ENCODE data around the gene COL4A2.

COL4A2 gene

DNA sequence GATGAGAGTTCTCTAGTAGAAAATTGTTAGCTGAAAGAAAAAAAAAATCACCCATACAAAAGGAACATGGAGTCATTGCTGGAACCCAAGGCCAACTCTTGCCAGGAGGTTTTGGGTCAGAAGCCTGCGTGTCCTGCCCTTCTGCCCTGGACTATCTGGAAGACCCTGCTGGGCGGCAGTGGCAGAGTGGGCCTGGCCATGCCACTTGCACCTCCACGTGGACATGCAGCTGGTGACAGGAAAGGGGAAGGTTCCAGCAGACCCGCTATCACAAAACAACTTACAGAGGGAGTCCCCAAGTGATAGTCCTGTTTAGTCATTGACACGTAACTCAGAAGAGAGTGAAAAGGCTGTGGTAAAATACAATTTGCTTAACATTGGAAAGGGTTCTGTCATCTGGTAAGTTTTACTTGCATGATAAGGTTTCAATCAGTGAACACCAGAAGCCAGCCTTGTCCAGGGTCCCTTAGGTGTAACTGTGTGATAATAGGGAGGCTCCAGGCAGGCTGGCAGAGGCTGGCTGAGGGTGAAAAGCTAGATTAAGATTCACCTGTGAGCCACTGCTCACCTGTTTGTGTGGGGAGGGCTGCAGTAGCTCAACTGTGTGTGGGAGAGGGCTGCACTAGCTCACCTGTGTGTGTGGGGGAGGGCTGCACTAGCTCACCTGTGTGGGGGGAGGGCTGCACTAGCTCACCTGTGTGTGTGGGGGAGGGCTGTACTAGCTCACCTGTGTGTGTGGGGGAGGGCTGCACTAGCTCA is 47.8 kb downstream of the COL4A2 start:
- DNase-seq (ENCODE audit: low read depth) = no peak

DNA sequence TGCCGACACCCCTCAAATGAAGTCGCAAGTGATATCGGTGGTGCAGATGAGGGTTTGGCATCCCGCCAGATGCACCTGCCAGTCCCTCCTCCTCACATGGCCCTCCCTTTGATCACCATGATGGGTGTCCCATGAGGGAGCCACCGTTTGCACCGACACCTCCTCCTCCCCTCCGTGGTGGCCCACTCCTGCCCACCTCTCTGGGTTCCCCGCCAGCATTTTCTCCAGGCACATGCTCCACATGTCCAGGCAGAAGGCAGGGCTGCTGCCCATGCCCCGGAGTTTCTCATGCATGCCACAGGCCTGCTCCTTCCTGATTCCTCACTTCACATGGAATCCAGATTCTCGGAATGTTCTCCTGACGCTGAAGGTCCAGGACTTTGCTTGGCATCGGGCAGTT is 49.3 kb downstream of the COL4A2 start:
- no peak for DNase-seq (ENCODE audit: low read depth)

DNA sequence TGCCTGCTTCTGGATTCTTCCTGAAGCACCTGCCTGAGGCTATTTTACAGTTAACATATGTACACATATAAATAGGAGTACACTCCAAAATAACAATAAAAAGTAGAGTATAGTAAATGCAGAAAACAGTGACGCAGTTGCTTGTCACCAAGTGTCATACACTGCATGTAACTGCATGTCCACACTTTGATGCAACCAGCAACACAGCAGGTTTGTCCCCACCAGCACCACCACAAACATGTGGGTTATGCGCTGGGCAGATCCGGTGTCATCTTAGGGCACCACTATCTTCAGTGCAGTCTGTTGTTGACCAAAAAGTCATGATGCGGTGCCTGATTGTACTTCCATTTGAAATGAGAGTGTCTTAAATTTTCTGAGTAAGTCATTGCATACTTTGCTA is 51.3 kb downstream of the COL4A2 start:
- DNase-seq (ENCODE audit: low read depth) = no peak

DNA sequence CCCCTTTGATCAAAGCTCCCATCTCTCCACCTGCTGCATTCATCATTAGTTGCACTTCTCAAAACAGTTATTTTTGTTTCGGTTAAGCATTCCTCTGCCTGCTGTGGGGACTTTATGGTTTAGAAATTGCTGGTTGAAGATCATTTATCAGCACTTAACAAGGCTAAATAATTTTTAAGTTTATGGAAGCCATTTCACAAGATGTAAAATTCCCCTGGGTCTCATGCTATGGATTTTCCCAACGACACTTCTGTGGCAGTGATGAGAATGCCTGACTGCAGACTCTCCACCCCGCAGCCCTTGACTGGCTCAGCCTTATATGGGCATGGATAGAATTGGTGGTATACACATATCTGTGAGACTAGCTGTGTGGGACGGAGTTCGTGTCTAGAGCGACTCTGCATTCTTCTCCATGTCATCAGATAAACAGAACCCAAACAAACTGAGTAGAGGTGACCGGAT is 52.8 kb downstream of the COL4A2 start:
- no peak for DNase-seq (ENCODE audit: low read depth)

DNA sequence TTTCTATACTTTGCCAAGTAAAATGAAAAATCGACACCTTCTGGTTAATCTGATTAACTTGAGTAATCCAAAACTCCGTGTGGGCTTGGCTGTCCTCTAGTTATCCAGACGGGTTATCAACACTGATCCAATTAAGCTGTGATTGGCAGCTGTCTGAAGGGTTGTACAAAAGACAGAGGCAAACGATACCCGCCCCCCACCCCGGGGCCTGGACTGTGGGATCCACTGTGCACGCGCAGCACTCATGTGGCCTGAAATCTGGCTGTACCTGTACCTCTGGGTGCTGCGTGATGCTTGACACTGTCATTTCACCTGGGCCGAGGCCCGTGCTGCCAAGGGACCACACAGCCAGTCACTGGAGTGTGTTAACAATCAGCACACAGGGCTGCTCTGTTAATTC is 53.5 kb downstream of the COL4A2 start:
- DNase-seq (ENCODE audit: low read depth) = no peak

DNA sequence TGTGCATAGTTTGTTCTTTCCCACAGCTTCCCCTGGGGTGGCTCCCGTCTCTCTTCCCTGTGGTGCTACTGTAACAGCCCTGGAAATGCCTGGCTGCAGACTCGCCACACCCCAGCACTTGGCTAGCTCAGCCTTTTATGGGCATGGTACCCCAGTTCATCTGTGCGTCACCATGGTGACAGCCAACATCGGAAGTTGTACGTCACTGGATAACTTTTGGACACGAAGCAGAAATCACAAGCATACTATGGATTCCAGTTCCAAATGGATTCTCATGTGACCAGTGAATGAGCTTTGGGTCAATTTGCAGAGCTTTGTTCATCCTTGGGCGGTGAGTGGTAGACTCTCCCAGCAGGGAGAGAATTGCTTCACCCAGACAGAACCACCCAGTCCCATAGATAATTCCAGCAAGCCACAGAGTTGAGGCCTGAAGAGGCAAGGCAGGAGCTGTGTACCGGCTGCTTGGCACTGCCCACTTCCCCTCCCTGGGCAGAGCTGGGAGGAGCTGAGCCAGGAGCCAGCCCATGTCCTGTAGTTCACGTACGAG is 54.4 kb downstream of the COL4A2 start:
- no peak for DNase-seq (ENCODE audit: low read depth)

DNA sequence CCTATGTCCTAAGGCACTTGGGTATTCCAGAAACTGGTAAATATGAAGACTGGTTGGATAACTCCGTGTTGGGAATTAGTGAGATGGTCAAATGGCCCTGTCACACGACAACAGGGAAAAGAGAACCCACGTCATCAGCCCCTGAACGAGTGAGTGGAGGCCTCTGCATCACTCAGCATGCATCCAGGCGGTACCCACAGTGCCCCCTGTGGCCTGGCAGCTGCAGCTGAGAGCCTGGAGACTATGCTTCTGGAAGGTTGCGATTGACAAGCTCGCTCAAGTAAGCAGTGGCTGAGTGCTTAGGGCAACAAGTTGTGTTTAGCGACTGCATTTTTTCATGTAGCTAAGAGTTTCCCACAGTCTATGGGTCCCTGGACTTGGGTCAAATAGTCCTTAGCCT is 55.9 kb downstream of the COL4A2 start:
- DNase-seq (ENCODE audit: low read depth) = no peak

DNA sequence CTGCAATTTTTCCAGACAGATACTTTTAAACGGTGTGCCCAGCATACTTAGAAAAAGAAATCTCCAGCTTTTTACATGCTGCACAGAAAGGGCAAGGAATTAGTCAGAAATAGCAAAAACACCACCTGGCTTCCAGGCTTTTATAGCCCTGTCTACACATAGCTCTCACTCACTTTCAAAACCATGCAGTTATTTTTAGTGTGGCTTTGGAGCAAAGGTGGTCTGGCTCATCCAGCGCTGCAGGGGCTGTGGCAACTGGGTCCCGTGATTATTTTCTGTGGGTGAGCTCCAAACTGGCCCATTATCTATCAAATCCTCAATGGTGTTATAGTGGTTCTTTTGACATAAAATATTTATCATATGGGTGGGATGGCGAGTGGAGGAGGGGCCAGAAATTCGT is 57.0 kb downstream of the COL4A2 start:
- DNase-seq (ENCODE audit: low read depth) = no peak

DNA sequence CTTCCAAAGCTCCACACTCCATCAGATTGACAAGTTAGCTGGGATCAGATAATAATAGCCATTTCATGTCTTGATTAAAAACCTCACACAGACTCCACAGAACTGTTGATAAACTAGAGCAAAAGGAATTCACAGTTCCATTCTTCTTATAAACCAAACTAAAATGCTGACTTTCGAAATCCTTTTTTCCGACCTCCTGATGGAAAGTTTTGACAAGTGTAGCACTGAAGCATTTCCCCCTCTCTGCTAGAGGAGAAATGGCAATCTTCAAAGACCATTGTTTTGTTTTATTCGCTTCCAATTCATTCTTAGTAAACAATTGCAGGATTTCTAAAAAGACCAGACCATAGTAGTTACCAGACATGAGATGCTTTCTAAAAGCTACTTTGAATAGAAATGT is 58.8 kb downstream of the COL4A2 start:
- no peak for DNase-seq (ENCODE audit: low read depth)

DNA sequence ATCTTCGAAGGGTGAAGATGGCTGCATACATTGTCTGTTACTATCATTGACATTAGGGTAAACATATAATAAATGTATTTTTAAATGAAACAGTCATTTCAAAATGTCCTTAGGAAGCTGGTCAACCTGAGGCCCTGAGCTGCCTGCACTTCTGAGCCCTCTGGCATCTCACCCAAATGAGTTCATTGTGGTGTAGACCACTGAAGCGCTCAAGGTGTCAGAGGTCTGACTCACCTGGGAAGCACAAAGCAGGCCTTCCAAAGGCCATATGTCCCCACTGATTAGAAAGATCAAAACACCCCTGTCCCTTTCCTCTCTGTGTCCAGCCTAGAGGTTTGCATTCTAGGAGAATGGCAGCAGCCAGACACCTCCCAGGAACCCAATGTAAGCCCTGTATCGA is 59.6 kb downstream of the COL4A2 start:
- DNase-seq (ENCODE audit: low read depth) = no peak

DNA sequence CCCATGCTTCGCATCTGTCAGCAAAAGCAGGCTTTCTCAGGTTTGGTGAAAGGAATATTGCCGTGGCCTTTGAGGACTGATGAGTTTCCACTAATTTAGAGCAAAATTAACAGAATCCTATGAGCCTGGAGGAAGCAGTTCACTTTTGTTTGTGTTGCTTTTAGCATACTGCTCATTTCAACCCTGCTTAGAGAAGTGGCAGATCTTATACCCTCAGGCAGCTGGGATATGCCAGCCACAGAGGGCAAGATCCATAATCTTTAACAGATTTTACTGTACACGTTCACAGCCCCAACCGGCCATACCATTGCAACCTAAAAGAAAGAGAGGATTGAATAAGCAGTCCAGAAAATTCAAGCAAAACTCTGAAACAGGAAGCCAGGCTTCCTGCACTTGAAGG is 60.5 kb downstream of the COL4A2 start:
- DNase-seq (ENCODE audit: low read depth) = no peak

DNA sequence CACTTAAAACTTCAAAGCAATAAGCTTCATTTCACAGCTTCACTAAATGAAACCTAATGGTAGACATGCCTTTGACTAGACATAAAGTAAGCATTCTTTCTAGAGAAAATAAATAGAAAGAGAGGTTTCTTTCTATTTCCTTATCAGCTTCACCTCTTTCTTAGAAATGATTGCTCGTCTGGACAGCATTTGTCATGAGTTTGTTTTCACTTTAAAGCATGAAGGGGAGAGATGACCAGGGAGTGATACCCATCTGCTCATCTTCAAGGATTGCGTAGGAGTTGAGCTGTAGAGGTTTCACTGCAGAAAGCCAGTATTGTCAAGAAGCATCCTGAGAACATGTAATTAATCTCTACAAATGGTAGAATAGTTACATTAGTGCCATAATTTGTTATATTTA is 61.3 kb downstream of the COL4A2 start:
- DNase-seq (ENCODE audit: low read depth) = no peak

DNA sequence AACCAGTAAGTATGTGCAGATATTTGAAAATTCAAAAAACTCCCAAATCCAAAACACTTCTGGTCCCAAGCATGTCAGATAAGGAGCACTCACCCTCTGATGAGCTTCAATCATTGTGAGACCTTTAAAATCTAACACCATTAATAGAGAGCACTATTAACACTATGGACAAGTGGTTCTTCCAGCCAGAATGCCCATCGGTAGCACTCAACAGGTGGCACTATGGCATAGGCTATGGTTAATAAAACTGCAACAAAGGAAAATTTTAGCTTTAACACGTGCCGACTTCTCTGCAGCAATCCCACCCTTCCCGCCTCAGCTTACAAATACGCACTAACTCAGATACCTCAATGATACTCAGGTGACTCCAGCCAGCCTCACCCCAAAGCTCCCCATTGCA is 62.3 kb downstream of the COL4A2 start:
- DNase-seq (ENCODE audit: low read depth) = no peak

DNA sequence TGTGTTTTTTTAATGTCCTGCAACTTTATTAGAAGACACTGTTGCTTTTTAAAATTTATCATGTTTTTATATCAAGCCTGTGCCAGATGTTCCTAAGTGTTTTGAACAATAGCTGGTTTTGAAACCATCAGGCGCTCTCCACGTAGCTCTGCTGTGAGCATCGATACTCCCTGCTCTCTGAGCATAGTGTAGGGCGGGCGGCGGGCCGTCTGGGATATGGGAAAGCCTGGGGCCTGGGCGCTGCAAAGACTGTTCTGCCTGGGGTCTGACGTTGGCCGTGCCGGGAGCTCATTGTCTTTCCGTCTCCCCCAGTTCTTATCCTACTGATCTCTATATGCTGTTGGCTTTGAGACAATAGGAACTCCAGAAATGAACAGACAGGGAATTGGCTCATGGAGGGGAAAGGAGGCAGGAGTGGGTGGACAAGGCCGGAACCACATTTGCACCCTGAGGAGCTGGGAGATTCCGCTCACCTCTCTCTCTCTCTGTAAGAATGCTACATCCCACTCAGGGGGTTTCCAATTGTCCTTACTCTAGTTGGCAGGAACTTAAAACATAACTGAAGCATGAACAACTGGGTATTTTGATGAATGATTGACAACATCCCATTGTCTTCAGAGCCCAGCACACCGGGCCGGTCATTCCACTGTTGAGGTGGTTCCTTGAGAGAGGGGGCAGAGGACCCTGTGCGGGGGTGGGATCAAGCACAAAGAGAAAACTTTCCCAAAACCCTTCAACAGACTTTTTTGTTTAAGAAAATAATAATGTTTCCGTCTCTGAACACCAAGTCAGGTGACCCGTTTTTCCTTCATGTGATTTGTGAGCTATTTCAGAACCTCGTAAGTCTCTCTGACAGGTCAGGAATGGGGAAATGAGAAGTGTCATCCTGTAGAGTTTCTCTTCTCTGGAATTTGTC is 64.7 kb downstream of the COL4A2 start:
- no peak for DNase-seq (ENCODE audit: low read depth)

DNA sequence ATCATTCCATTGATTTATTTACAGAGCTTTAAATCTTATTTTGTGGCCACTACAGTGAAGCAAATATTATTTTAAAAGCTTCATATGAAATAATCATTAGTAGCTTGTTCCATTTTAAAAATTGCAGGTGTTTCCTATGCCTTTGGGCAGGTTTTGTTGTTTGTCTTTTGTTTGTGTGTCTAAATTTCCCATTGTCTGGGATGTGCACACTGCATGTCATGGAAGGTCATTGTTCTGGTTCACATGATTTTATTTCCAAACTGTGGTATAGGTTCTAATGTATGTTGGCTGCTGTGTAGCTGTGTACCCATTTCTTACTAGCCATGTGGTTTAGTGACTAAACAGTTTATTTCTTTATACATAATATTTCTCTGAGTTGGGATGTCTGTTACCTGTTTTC is 65.6 kb downstream of the COL4A2 start:
- DNase-seq (ENCODE audit: low read depth) = no peak

DNA sequence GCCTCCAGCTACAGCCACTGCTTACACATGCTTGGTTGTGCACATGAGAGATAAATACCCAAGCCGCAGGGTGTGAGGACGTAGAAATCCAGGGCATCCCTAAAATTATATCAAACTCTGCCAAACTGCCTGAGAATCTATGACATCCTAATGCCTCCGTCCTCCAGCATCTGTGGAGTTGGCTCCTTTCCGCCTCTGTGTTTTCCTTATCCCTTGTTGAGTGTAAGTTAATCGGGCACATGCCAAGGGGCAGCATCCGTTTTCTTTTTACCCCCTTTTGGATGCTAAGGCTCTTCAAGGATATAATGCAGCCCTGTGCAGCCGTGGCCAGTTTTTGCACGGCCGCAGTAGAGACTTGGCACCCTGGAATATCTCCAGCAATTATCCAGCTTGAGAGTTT is 66.5 kb downstream of the COL4A2 start:
- DNase-seq (ENCODE audit: low read depth) = no peak

DNA sequence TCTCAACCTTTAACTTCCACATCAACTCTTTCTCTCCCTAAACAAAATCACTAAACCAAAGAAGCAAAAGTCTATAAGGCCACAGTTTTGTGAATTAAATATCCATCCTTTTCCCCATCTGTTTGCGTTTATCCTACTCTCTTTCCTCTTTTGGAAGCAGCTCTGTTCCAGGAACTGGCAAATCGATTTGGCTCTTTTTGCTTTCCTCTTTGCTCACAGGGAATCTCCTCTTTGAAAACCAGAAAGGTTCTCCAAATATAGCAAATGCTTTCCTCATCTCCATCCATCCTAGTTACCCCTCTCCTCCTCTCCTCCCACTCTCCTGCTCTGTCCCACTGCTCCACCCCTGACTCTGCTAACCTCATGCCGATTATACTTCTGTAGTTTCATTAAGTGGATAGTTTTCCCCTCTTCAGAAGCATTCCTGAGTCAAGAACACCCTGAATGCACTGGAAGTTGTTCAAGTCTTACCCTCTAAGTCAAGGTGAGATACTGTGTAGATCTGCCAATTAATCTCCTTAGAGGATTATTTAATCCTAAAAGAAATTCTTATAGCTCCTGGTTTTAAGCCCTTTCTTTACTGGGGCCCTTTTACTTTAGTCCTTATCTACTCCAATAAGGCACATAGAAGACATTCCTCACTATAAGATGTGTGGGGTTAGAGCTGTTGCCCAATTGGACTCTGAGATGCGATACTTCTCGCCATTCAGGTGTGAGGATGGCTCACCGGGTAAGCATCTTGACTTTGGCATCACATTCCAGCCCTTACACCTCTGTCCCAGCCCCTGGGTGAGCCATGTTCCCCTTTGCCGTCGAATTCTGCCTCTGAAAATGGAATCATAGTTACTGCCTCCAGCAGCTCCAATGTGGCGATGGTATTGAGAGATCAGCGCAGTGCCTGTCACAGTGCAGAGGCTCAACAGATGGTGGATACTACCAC is 67.6 kb downstream of the COL4A2 start:
- DNase-seq (ENCODE audit: low read depth) = no peak

DNA sequence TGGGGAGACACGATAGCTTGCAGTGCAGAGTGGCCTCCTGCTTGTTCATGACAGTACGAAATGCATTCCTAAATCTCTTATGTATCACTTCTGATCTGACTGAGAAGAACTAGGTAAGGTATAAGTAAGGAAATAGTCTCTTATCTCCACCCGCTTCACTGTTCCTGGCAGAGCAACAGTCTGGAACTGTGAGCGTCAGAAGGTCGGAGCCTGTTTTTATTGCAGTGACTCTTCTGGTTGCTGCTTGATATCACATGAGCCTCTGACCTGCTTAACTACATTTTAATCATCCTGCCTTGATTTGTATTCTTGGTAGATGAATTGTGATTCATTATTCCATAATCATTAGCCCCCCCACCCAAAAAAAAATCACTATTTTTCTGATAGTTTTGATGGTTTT is 69.0 kb downstream of the COL4A2 start:
- no peak for DNase-seq (ENCODE audit: low read depth)

DNA sequence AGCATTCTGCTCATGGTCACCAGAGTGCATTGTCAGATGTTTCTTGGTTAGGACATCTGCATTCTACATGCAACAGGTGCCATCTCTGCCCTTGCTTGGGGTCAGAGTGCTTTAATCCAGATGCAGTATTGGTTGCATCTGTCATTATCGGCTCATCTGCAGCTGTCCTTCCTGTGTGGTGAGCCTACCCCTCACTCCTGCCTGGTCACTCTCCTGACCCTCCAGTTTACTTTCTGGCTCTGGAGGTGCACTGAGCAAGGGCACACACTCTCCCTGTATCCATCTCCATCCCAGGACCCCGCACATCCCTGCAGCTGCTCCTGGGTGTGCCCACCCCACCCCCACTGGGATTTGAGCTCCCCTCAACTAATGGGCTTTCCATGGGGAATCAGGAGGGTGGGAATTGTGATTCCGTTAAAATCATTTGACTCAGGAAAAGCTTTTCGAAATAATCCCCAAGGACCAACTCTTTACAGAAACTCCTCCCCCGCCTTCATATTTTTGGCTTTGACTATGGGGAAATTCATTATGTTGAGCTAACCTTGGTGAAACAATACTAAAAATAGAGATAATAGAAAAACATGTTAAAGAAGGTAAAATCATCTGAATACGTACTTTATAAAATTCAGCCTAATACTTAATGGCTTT is 70.2 kb downstream of the COL4A2 start:
- no peak for DNase-seq (ENCODE audit: low read depth)

DNA sequence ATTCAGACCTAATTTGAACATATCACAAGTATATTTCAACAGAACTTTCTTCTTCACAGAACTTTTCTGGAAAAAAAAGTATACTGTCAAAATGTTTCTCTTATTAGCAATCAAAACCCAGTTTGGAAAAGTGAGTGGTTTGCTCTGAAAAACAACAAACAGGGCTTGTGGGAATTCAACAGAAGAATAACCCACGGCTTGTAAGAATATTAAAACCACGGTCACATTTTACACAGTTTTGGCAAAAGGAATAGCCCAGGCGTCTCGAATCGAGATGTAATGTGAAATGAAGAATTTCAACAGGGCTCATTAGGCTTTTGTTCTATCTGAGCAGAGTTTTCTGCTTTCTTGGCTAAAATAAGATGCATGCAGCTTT is 70.7 kb downstream of the COL4A2 start:
- no peak for DNase-seq (ENCODE audit: low read depth)

DNA sequence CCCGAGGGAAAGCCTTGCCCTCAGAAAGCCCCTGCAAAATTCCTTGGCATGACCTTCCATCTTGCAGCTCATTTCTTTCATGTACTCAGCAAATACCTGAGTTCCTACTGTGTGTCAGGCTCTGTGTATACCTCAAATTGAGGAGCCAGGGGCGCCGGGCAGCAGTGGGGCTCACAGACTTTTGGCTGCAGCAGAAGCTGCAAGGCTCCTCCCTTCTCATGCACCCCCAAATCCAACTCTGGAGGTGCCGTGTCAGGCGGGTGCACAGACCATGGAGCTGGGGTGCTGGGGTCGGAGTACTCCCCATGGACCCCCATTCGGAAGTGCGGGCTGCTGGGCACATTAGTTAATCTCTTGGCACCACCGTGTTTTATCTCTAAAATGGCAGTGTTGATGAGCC is 72.3 kb downstream of the COL4A2 start:
- no peak for DNase-seq (ENCODE audit: low read depth)

All from activated T-cell treated with anti-CD3 and anti-CD28 coated beads for 24 hours (primary cell).